ENCODE results near the gene TRIM8.

Gene TRIM8

GRCh38 chr10:102644066-102644645, at the start of gene TRIM8:
Gene TRIM8 (plus strand): TSS chr10:102644479. CDS start chr10:102644618, 139 bp downstream.
- H3K4me3 ChIP-seq (replicated peaks; ENCODE audit: low read depth, low read length), result peak within 1 kb of the TSS; percentile 95
- no peak for DNase-seq (ENCODE audit: extremely low read depth, low read depth)

GRCh38 chr10:102595293-102595692, 49.0 kb upstream of the TRIM8 start:
- H3K4me3 ChIP-seq (replicated peaks; ENCODE audit: low read depth, low read length), result no peak overlapping the region
- no peak for TF ChIP-seq CTCF (IDR thresholded peaks at IDR 0.05; ENCODE audit: low read depth, low read length, missing control alignments)
- no peak for DNase-seq (ENCODE audit: extremely low read depth, low read depth)

More at GRCh38 chr10:102644066-102644645, at the start of gene TRIM8:
- no peak for TF ChIP-seq CTCF (IDR thresholded peaks at IDR 0.05; ENCODE audit: low read depth, low read length, missing control alignments)

GRCh38 chr10:102595897-102596296, 48.4 kb upstream of the TRIM8 start:
- H3K4me3 ChIP-seq (replicated peaks; ENCODE audit: low read depth, low read length), result no peak overlapping the region
- no peak for TF ChIP-seq CTCF (IDR thresholded peaks at IDR 0.05; ENCODE audit: low read depth, low read length, missing control alignments)
- DNase-seq (ENCODE audit: extremely low read depth, low read depth), result no peak

- no peak overlapping the region for H3K4me3 ChIP-seq (replicated peaks; ENCODE audit: low read depth, low read length)
- peak; percentile 92 for TF ChIP-seq CTCF (IDR thresholded peaks at IDR 0.05; ENCODE audit: low read depth, low read length, missing control alignments)
- DNase-seq (ENCODE audit: extremely low read depth, low read depth), result no peak
These were observed 47.7 kb upstream of the TRIM8 start for GRCh38 chr10:102596506-102596971.

GRCh38 chr10:102597131-102597991, 46.9 kb upstream of the TRIM8 start:
- TF ChIP-seq CTCF (IDR thresholded peaks at IDR 0.05; ENCODE audit: low read depth, low read length, missing control alignments), result no peak
- H3K4me3 ChIP-seq (replicated peaks; ENCODE audit: low read depth, low read length), result no peak overlapping the region
- DNase-seq (ENCODE audit: extremely low read depth, low read depth), result no peak

- DNase-seq (ENCODE audit: extremely low read depth, low read depth), result no peak
- no peak overlapping the region for H3K4me3 ChIP-seq (replicated peaks; ENCODE audit: low read depth, low read length)
- TF ChIP-seq CTCF (IDR thresholded peaks at IDR 0.05; ENCODE audit: low read depth, low read length, missing control alignments), result no peak
These were observed 46.0 kb upstream of the TRIM8 start for GRCh38 chr10:102598243-102598642.
